Colonic mucosa (tissue), 4 donors: ENCODE results near the gene FMNL1. TPM values are rescaled to one million over a fixed set of nuclear protein-coding genes. Genes with fewer than 3 reads are reported as not detected.

Experiments used
- DNase-seq: peaks from one replicate; pipeline ENCODE4 v3.0.0-alpha.2; 2020
- H3K27ac ChIP-seq: fragments of 200-600 bp; one replicate; pipeline ENCODE4 v1.8.0; 2021
- H3K27me3 ChIP-seq: fragments of 200-600 bp; one replicate; pipeline ENCODE4 v1.8.0; 2021
- H3K36me3 ChIP-seq: fragments of 200-600 bp; one replicate; pipeline ENCODE4 v1.8.0; 2021
- H3K4me1 ChIP-seq: fragments of 200-600 bp; one replicate; pipeline ENCODE4 v1.8.0; 2021; ENCODE audit warnings: mild to moderate bottlenecking
- H3K4me3 ChIP-seq: fragments of 200-600 bp; one replicate; pipeline ENCODE4 v1.8.0; 2021
- H3K9ac ChIP-seq, 2 donors: one replicate each; pipeline ENCODE4 v1.7.0; 2013; ENCODE audit warnings: control low read depth in 2 of 2, low read depth in 2 of 2, low read length in 2 of 2
- H3K9me3 ChIP-seq: fragments of 200-600 bp; one replicate; pipeline ENCODE4 v1.8.0; 2021
- CTCF ChIP-seq: fragments of 200-600 bp; IDR thresholded peaks from one replicate; pipeline ENCODE4 v1.8.0; 2022; ENCODE audit warnings: antibody characterized with exemption, mild to moderate bottlenecking
- intact Hi-C: fragments of 100-400 bp; cut with DNase I; formaldehyde crosslinking; loops from one replicate; pipeline ENCODE4 v1.14.1; 2022
- total RNA-seq, 2 donors: library from RNA; stranded (reverse); fragmentation: NEBNext Ultra II Directional in 1 of 2; extraction: Animal tissue kit (Norgen Biotek cat#: 25700) in 1 of 2; gene quantifications; one replicate each; pipeline ENCODE4 v1.2.1, GENCODE V29; 2021
- donor health status: healthy.
- donor health status: DM: no; HTN: no; CAD: no.
- donor health status: DM: no; HTN: no; CAD: no.

FMNL1 gene
- total RNA-seq, 2 donors from 2014 or later: 6.8 to 8.4 TPM

GRCh38 chr17:45184144-45184543 is 37.5 kb upstream of the FMNL1 start:
- TF ChIP-seq CTCF: no peak
- H3K36me3 ChIP-seq: no peaks in the 10 kb centered on the region
- DNase-seq: no peak
- no peak overlapping the region for H3K27ac ChIP-seq
- H3K4me3 ChIP-seq: no peak overlapping the region
- H3K9ac ChIP-seq: no peak overlapping the region
- no peaks in the 10 kb centered on the region for H3K27me3 ChIP-seq
- intact Hi-C loops: no loop called here
- H3K9me3 ChIP-seq: no peaks in the 10 kb centered on the region
- no peaks in the 10 kb centered on the region for H3K4me1 ChIP-seq

- Histone ChIP-seq H3K4me3 (no peak overlapping the region), H3K4me1 (no peaks in the 10 kb centered on the region), H3K9me3 (no peaks in the 10 kb centered on the region), H3K27ac (no peak overlapping the region), H3K9ac (no peak overlapping the region), H3K27me3 (no peaks in the 10 kb centered on the region), H3K36me3 (no peaks in the 10 kb centered on the region)
- intact Hi-C loops: no loop called here
- DNase-seq: no peak
- TF ChIP-seq CTCF: no peak
Observed at GRCh38 chr17:45186801-45187354, 34.8 kb upstream of the FMNL1 start.

GRCh38 chr17:45189009-45189408 is 32.7 kb upstream of the FMNL1 start:
- Histone ChIP-seq H3K27me3 (no peaks in the 10 kb centered on the region), H3K4me1 (no peaks in the 10 kb centered on the region), H3K36me3 (no peaks in the 10 kb centered on the region), H3K9me3 (no peaks in the 10 kb centered on the region), H3K27ac (no peak overlapping the region), H3K4me3 (no peak overlapping the region), H3K9ac (no peak overlapping the region)
- no peak for DNase-seq
- intact Hi-C loops: no loop called here
- no peak for TF ChIP-seq CTCF

GRCh38 chr17:45190503-45191255 is 31.0 kb upstream of the FMNL1 start:
- intact Hi-C loops: no loop called here
- no peak overlapping the region for H3K27ac ChIP-seq

GRCh38 chr17:45195424-45195823 is 26.3 kb upstream of the FMNL1 start:
- Histone ChIP-seq H3K9ac (no peak overlapping the region), H3K9me3 (no peaks in the 10 kb centered on the region), H3K36me3 (no peaks in the 10 kb centered on the region), H3K4me1 (no peaks in the 10 kb centered on the region), H3K27ac (no peak overlapping the region), H3K4me3 (no peak overlapping the region), H3K27me3 (no peaks in the 10 kb centered on the region)
- intact Hi-C loops: no loop called here
- DNase-seq: no peak
- TF ChIP-seq CTCF: no peak

More at GRCh38 chr17:45190503-45191255, 31.0 kb upstream of the FMNL1 start:
- H3K9me3 ChIP-seq: no peaks in the 10 kb centered on the region
- H3K36me3 ChIP-seq: no peaks in the 10 kb centered on the region
- no peaks in the 10 kb centered on the region for H3K27me3 ChIP-seq
- no peaks in the 10 kb centered on the region for H3K4me1 ChIP-seq
- no peak overlapping the region for H3K4me3 ChIP-seq
- no peak for DNase-seq
- H3K9ac ChIP-seq: no peak overlapping the region
- no peak for TF ChIP-seq CTCF
